Erythroblast (primary cell): ENCODE results near the gene SCUBE1.

Experiments used
- GATA1 ChIP-seq: IDR thresholded peaks from 2 replicates; pipeline ENCODE4 v1.6.1; 2011; ENCODE audit warnings: low read depth, mild to moderate bottlenecking, control low read depth, low read length, moderate library complexity
- POLR2A ChIP-seq: IDR thresholded peaks from 2 replicates; pipeline ENCODE4 v1.6.1; 2011; ENCODE audit warnings: mild to moderate bottlenecking, low read length

DNA sequence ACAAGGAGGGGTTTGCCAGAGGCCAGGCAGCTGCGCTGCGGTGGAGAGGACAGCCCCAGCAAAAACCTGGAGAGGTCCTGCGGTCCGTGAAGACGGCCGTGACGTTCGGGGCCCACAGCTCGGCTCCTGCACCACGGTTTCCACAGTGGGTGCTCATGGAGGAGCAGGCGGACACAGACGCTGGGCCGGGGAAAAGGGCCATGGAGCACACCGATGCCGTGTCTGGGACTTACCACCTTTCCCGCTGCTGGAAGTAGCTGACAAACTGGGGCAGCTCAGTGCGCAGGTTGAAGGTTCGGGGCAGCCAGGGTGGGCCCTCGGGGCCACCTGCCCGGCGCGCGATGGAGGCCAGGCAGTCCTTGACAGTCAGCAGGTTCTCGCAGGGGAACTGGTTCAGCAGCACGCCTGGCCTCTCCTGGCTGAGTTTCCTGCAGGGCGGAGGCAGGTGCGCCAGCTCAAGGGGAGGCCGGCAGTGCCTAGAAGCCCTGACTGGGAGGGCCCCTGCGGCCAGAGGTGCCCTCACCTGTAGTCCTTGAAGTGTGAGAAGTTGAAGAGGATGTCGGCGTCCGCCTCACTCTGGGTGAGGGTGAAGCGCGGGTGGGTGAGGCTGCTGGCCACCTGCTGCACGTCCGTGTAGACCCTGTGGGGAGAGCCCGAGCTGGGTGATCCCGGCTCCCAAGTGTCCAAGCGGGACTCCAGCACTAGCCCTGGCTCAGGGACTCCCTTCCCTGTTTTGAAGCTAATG, 169.0 kb downstream of the SCUBE1 start:
- TF ChIP-seq POLR2A (no peak), GATA1 (no peak)
